ENCODE data around the gene KIN. TPM values are rescaled to one million over a fixed set of nuclear protein-coding genes. Genes with fewer than 3 reads are reported as not detected.

Gene KIN
- total and polyA plus RNA-seq, 12 donors, result 0.42 to 19.9 (median 11.6) TPM

DNA sequence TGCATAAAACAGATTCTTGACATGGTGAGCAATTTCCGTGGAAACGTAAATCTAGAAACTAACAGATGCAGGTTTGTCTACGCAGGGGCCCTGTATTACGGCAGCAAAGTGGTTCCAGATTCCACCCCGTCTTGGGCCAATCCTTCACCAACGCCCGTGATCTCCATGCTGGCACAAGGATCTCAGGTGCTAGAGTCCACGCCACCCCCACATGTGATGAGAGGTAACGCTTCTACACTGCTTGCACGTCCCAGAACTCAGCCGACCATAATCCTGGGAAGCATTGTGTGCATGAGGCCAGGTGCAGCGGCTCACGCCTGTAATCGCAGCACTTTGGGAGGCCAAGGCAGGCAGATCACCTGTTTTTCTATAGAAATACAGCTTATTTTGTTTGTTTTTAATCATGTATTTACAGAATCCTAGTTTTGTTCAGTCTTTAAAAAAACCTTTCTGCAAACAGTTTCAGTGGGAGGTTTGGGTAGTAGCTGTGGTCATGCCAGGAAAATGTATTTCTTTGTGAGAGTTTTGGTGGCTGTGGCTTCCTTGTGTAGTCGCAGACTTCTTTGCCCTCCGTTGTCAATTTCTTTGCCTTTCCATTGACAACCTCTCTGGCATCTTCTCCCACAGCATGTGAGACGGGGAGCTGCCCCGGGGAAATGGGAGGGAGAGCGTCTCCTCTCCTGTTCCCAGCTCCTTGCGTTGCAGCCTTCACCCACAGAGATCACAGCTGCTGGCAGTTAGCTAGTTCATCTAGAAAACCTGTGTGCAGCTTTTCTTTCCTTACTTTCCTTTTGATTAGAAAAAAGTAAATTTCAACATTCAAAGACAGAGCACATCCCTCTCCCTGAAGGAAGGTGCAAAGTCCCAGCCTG, 49.0 kb downstream of the KIN start:
- Histone ChIP-seq H3K9me3 (replicated peaks in 1 of 3) (no peaks in the 10 kb centered on the region), H3K4me3 (no peak overlapping the region), H3K4me1 (replicated peaks in 1 of 2) (peaks cover 0 to 8% of the 10 kb centered on the region in 2 donors), H3K27me3 (no peaks in the 10 kb centered on the region), H3K36me3 (replicated peaks in 1 of 2) (no peaks in the 10 kb centered on the region), H3K27ac (no peak overlapping the region)
- 86 to 91% (median 88%) methylated on average over 20 of the region's 20 CpGs for WGBS, 4 donors
- no peak for TF ChIP-seq POLR2A (IDR thresholded peaks at IDR 0.05)
- TF ChIP-seq, protein P1, sequence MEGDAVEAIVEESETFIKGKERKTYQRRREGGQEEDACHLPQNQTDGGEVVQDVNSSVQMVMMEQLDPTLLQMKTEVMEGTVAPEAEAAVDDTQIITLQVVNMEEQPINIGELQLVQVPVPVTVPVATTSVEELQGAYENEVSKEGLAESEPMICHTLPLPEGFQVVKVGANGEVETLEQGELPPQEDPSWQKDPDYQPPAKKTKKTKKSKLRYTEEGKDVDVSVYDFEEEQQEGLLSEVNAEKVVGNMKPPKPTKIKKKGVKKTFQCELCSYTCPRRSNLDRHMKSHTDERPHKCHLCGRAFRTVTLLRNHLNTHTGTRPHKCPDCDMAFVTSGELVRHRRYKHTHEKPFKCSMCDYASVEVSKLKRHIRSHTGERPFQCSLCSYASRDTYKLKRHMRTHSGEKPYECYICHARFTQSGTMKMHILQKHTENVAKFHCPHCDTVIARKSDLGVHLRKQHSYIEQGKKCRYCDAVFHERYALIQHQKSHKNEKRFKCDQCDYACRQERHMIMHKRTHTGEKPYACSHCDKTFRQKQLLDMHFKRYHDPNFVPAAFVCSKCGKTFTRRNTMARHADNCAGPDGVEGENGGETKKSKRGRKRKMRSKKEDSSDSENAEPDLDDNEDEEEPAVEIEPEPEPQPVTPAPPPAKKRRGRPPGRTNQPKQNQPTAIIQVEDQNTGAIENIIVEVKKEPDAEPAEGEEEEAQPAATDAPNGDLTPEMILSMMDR (IDR thresholded peaks at IDR 0.05), result no peak
- intact Hi-C loops (cut with DNase I), result no loop called here
- no peak for DNase-seq

DNA sequence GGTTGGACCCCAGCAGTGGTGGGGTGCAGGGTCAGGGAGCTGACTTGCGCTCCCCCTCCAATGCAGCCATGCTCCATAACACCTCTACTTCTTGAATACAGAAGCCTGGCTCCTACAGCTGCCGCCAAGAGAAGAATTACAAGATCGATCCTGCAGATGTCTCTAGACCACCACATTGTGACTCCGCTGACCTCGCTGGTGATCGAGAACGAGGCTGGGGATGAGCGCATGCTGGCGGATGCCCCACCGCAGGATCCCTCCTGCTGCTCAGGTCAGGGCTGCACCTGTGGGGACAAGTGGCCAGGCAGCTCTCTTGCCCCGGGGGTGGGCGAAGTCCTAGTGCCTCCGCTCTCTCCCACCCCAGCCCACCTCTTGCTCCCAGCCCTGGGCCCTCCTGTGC, 53.0 kb downstream of the KIN start:
- Histone ChIP-seq H3K36me3 (replicated peaks in 1 of 2) (no peaks in the 10 kb centered on the region), H3K4me1 (replicated peaks in 1 of 2) (no peaks in the 10 kb centered on the region), H3K27ac (no peak overlapping the region), H3K27me3 (no peaks in the 10 kb centered on the region), H3K9me3 (replicated peaks in 1 of 3) (no peaks in the 10 kb centered on the region), H3K4me3 (no peak overlapping the region)
- intact Hi-C loops (cut with DNase I), result no loop called here
- 82 to 94% (median 88%) methylated on average over 6 to 13 of the region's 13 CpGs for WGBS, 4 donors
- TF ChIP-seq, protein P1 (IDR thresholded peaks at IDR 0.05), result no peak
- TF ChIP-seq POLR2A (IDR thresholded peaks at IDR 0.05), result no peak
- no peak for DNase-seq

DNA sequence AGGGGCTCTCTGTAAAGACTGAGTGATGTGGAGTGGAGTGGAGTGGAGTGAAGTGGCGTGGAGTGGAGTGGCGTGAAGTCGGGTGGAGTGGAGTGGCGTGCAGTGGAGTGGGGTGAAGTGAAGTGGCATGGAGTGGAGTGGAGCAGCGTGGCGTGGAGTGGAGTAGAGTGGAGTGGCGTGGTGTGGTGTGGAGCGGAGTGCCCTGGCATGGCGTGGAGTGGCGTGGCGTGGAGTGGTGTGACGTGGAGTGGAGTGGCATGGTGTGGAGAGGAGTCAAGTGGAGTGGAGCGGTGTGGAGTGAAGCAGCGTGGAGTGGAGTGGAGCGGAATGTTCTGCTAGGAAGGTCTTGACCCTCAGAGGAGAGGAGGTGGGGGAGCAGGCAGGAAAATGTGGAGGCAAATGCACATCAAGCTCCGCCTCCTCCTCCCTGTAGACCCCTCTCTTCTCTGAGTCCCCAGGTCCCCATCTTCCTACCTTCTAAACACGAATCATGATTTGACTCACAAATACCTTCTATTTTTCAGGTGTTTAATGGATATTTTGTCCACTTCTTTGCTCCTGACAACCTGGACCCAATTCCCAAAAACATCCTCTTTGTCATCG, 64.8 kb downstream of the KIN start:
- TF ChIP-seq, protein P1 (IDR thresholded peaks at IDR 0.05), result no peak
- no peak for TF ChIP-seq POLR2A (IDR thresholded peaks at IDR 0.05)
- WGBS, 4 donors, result 89 to 91% (median 90%) methylated on average over 18 of the region's 18 CpGs
- H3K36me3 ChIP-seq (replicated peaks in 1 of 2), result no peaks in the 10 kb centered on the region
- no peaks in the 10 kb centered on the region for H3K27me3 ChIP-seq
- H3K9me3 ChIP-seq (replicated peaks in 1 of 3), result no peaks in the 10 kb centered on the region
- no peaks in the 10 kb centered on the region for H3K4me1 ChIP-seq (replicated peaks in 1 of 2)
- DNase-seq, result no peak
- intact Hi-C loops (cut with DNase I), result no loop called here
- H3K4me3 ChIP-seq, result no peak overlapping the region
- H3K27ac ChIP-seq, result no peak overlapping the region

DNA sequence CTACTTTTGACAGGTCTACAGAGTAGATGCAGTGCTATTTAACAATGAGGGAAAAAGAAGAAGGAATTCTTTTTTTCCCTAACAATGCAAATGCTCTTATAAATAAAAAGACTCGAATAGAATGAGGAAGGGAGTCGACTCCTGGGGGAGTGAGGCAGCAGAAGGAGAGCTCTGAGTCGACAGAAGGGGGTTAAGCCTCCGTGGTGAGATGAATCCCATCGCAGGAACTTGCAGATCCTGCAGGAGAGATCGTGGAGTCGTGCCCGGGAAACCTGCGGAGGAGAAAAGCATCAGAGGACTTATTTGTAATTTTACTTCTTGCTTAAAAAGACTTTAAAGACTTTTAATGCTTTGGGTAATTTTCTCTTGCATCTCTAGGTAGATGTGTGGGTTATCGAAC, 67.3 kb downstream of the KIN start:
- intact Hi-C loops (cut with DNase I), result no loop called here
- Histone ChIP-seq H3K27me3 (no peaks in the 10 kb centered on the region), H3K4me3 (no peak overlapping the region), H3K4me1 (replicated peaks in 1 of 2) (no peaks in the 10 kb centered on the region), H3K27ac (no peak overlapping the region), H3K36me3 (replicated peaks in 1 of 2) (no peaks in the 10 kb centered on the region), H3K9me3 (replicated peaks in 1 of 3) (no peaks in the 10 kb centered on the region)
- TF ChIP-seq, protein P1 (IDR thresholded peaks at IDR 0.05), result no peak
- no peak for TF ChIP-seq POLR2A (IDR thresholded peaks at IDR 0.05)
- no peak for DNase-seq
- 69 to 84% (median 74%) methylated on average over 10 of the region's 10 CpGs for WGBS, 4 donors

Data from adrenal gland (tissue), 12 donors.